ENCODE data around the gene SPATA7. TPM values are rescaled to one million over a fixed set of nuclear protein-coding genes. Genes with fewer than 3 reads are reported as not detected.
A peak's percentile ranks its signal among the peaks of the same experiment; 100 is the strongest.

Gene SPATA7
- total and polyA plus RNA-seq, 2 of the 4 experiments (the other 2 are of a cell fraction): 6.6 to 10.0 TPM

- H3K27ac ChIP-seq (ENCODE audit: insufficient read depth, low read length): no peak overlapping the region
- dilution Hi-C loops (cut with HindIII; ENCODE audit: low sequenced_read_pairs, unreplicated experiment) (no loop called here), in situ Hi-C loops (cut with MboI; ENCODE audit: low sequenced_read_pairs) (no loop called here), intact Hi-C loops (cut with micrococcal nuclease) (loop anchor here (2.0 kb wide), 1 partner anchor 76 kb away; no protein-coding TSS in a partner anchor)
- WGBS, 2 experiments (ENCODE audit: extremely low coverage in 2 of 2, insufficient read length in 1 of 2): no CpG with 5 or more reads among the region's 2 CpGs
- H2BK15ac ChIP-seq (ENCODE audit: low read depth, low read length): no peak overlapping the region
- no peak overlapping the region for H4K5ac ChIP-seq (ENCODE audit: low read depth, low read length)
- H2BK20ac ChIP-seq (ENCODE audit: low read depth, low read length): no peak overlapping the region
- H3K9me1 ChIP-seq (ENCODE audit: insufficient read depth, low read length): peaks cover 4% of the 10 kb centered on the region
- no peak overlapping the region for H2AK5ac ChIP-seq (ENCODE audit: low read depth, low read length)
- peaks cover 18% of the 10 kb centered on the region for H3K36me3 ChIP-seq (ENCODE audit: control insufficient read depth, insufficient read depth, low read length)
- no peak overlapping the region for H3K9ac ChIP-seq (ENCODE audit: low read depth, low read length)
- H4K20me1 ChIP-seq (ENCODE audit: insufficient read depth, low read length): no peaks in the 10 kb centered on the region
- BruUV-seq (replicated peaks): no TSS peak
- ATAC-seq (ENCODE audit: low read depth) (peak; percentile 89), DNase-seq (peak; percentile 75)
- no peak overlapping the region for H2AFZ ChIP-seq (replicated peaks; ENCODE audit: low read length, poor library complexity)
- H4K91ac ChIP-seq (ENCODE audit: insufficient read depth, low read depth, low read length): no peak overlapping the region
- H2AK9ac ChIP-seq (replicated peaks; ENCODE audit: low read depth, low read length, poor library complexity): no peak overlapping the region
- no peak overlapping the region for H3K4me3 ChIP-seq (ENCODE audit: insufficient read depth, low read depth, low read length)
- H3K4me1 ChIP-seq (ENCODE audit: control insufficient read depth, insufficient read depth, low read length): peaks cover 5% of the 10 kb centered on the region
- no peaks in the 10 kb centered on the region for H3K27me3 ChIP-seq (ENCODE audit: control insufficient read depth, insufficient read depth, low read length)
- H3K14ac ChIP-seq (replicated peaks; ENCODE audit: low read depth, low read length): no peak overlapping the region
- no peak overlapping the region for H3K23ac ChIP-seq (ENCODE audit: low read depth, low read length)
- no peak overlapping the region for H3K4ac ChIP-seq (ENCODE audit: low read depth, low read length)
- ChIA-PET CTCF (interaction anchor here (1.1 to 2.5 kb wide), 3 partner anchors 79 to 203 kb away, joined by 3 to 8 read pairs (median 3); no protein-coding TSS in a partner anchor), POLR2A (ENCODE audit: unreplicated experiment) (no interaction called here)
- H3K79me1 ChIP-seq (ENCODE audit: low read depth in 1 of 2, low read length in 2 of 2): peaks cover 18 to 31% of the 10 kb centered on the region in 2 experiments
- no peak overlapping the region for H2BK120ac ChIP-seq (ENCODE audit: low read depth, low read length)
- peak overlapping the region; percentile 68; the same call in 1 of the 2 replicates for H3K4me2 ChIP-seq (ENCODE audit: low read depth, low read length)
- H4K8ac ChIP-seq (ENCODE audit: low read depth in 2 of 2, low read length in 2 of 2): peak overlapping the region in 1 of 2 experiments; percentile 49; a peak in 1 of 4 replicates
- H3K9me3 ChIP-seq (ENCODE audit: control insufficient read depth, insufficient read depth, low read length): no peaks in the 10 kb centered on the region
- H3K18ac ChIP-seq (ENCODE audit: low read depth, low read length): no peak overlapping the region
- 0 out of 2 replicates have a peak overlapping the region, but pooled peaks have one; percentile 89 for H3K56ac ChIP-seq (ENCODE audit: extremely low read depth, insufficient read depth, low read length)
- TF ChIP-seq SMC3 (IDR thresholded peaks at IDR 0.05; ENCODE audit: low read depth, low read length) (no peak), RAD21 (IDR thresholded peaks at IDR 0.05; ENCODE audit: low read length) (no peak), BHLHE40 (IDR thresholded peaks at IDR 0.05; ENCODE audit: low read depth, low read length) (no peak), MAZ (IDR thresholded peaks at IDR 0.05; ENCODE audit: borderline replicate concordance, low read depth, low read length) (no peak), CEBPB (IDR thresholded peaks at IDR 0.05; ENCODE audit: low read depth, low read length) (no peak), RCOR1 (IDR thresholded peaks at IDR 0.05; ENCODE audit: insufficient replicate concordance, low read length) (no peak), CTCF (conservative IDR thresholded peaks at IDR 0.05; ENCODE audit: low read depth, low read length) (no peak), MXI1 (IDR thresholded peaks at IDR 0.05; ENCODE audit: borderline replicate concordance, low read depth, low read length) (no peak), USF2 (IDR thresholded peaks at IDR 0.05; ENCODE audit: low read depth, low read length) (no peak), FOS (IDR thresholded peaks at IDR 0.05; ENCODE audit: low read depth, low read length) (no peak), ELK1 (IDR thresholded peaks at IDR 0.05; ENCODE audit: borderline replicate concordance, low read depth, low read length) (no peak), RFX5 (IDR thresholded peaks at IDR 0.05; ENCODE audit: low read depth, low read length) (no peak), POLR2A (IDR thresholded peaks at IDR 0.05; ENCODE audit: low read depth, low read length) (no peak), CHD1 (IDR thresholded peaks at IDR 0.05; ENCODE audit: low read depth, low read length) (no peak), NFE2L2 (IDR thresholded peaks at IDR 0.05; ENCODE audit: low read depth, low read length) (no peak), MAFK (IDR thresholded peaks at IDR 0.05; ENCODE audit: low read depth, low read length) (no peak)
- H2BK5ac ChIP-seq (ENCODE audit: low read depth, low read length, poor library complexity, severe bottlenecking): peak overlapping the region; percentile 98
Observed at GRCh38 chr14:88392609-88393008, 7.2 kb downstream of the SPATA7 start.
